GM12874 (cell line): Measurements from ENCODE around the gene RGP1.

Experiments used
- CTCF ChIP-seq: IDR thresholded peaks from 2 replicates; pipeline ENCODE4 v1.5.1; 2011; ENCODE audit warnings: low read depth, mild to moderate bottlenecking, control low read depth, low read length, moderate library complexity; ENCODE audit not compliant: insufficient read depth

RGP1 gene

GRCh38 chr9:35792826-35793225 lies 43.7 kb downstream of the RGP1 start:
- no peak for TF ChIP-seq CTCF

- no peak for TF ChIP-seq CTCF
Measured at GRCh38 chr9:35793461-35793860, 44.4 kb downstream of the RGP1 start.

- TF ChIP-seq CTCF, result no peak
Measured at GRCh38 chr9:35795695-35796094, 46.6 kb downstream of the RGP1 start.

- TF ChIP-seq CTCF, result no peak
Measured at GRCh38 chr9:35797311-35798109, 48.4 kb downstream of the RGP1 start.

- no peak for TF ChIP-seq CTCF
Measured at GRCh38 chr9:35798658-35799374, 49.7 kb downstream of the RGP1 start.

- no peak for TF ChIP-seq CTCF
Measured at GRCh38 chr9:35800530-35800929, 51.4 kb downstream of the RGP1 start.

- no peak for TF ChIP-seq CTCF
Measured at GRCh38 chr9:35801328-35802128, 52.4 kb downstream of the RGP1 start.
